T-cell (primary cell): ENCODE measurements around the gene UGGT2. TPM values are rescaled to one million over a fixed set of nuclear protein-coding genes. Genes with fewer than 3 reads are reported as not detected.

Experiments
- ATAC-seq, 4 experiments: fragments of 200-7000 bp in 3 of 4; fragments of 150-1000 bp in 1 of 4; cut with Tn5 transposase; replicated peaks in 1 of 4; 1 replicate in 3 of 4; 2 replicates in 1 of 4; pipeline ENCODE4 v1.10.0; 2021; ENCODE audit warnings: moderate library complexity in 3 of 4, mild to moderate bottlenecking in 2 of 4, moderate number of reproducible peaks in 1 of 4
- CTCF ChIA-PET, 2 donors: fragments of 300-600 bp; sonication (Branson Sonifier 250); formaldehyde crosslinking; loops; one replicate each; lab custom pipeline; 2022; ENCODE audit warnings: antibody characterized with exemption in 2 of 2; lab: Charles Lee
- POLR2A ChIA-PET, 2 donors: fragments of 300-600 bp; sonication (Branson Sonifier 250); formaldehyde crosslinking; loops; one replicate each; lab custom pipeline; 2022; ENCODE audit warnings: antibody characterized with exemption in 2 of 2; lab: Charles Lee
- DNase-seq, 35 experiments: peaks; one replicate each; pipeline versions ENCODE4 v3.0.0 to v3.0.0-alpha.2; 2013 to 2023
- H3K27ac ChIP-seq: one replicate; pipeline ENCODE4 v1.5.1; 2013; ENCODE audit warnings: low read length
- H3K27me3 ChIP-seq, 2 experiments: replicated peaks in 1 of 2; 1 replicate in 1 of 2; 2 replicates in 1 of 2; pipeline versions ENCODE4 v1.6.1 to v1.7.0; 2013; ENCODE audit warnings: low read length in 1 of 2, mixed read lengths in 1 of 2; ENCODE audit not compliant: control insufficient read depth in 2 of 2, insufficient read depth in 2 of 2; ENCODE audit errors: extremely low read depth in 1 of 2
- H3K36me3 ChIP-seq, 2 donors: 1 replicate in 1 of 2; 2 replicates in 1 of 2; pipeline versions ENCODE4 v1.6.1 to v1.7.0; 2013; ENCODE audit warnings: low read length in 1 of 2; ENCODE audit not compliant: control insufficient read depth in 2 of 2, insufficient read depth in 1 of 2; ENCODE audit errors: extremely low read depth in 1 of 2
- H3K4me1 ChIP-seq, 2 experiments: 1 replicate in 1 of 2; 2 replicates in 1 of 2; pipeline versions ENCODE4 v1.6.1 to v1.7.0; 2013; ENCODE audit warnings: low read length in 2 of 2, mixed read lengths in 1 of 2; ENCODE audit not compliant: insufficient read depth in 2 of 2, control insufficient read depth in 1 of 2; ENCODE audit errors: extremely low read depth in 1 of 2
- H3K4me3 ChIP-seq, 2 donors: 1 replicate in 1 of 2; 2 replicates in 1 of 2; pipeline versions ENCODE4 v1.5.1 to v1.7.0; 2013; ENCODE audit warnings: mild to moderate bottlenecking in 2 of 2, low read length in 1 of 2, moderate library complexity in 1 of 2; ENCODE audit not compliant: control insufficient read depth in 1 of 2; ENCODE audit errors: extremely low read depth in 1 of 2
- H3K9me3 ChIP-seq: 2 replicates; pipeline ENCODE4 v1.7.0; 2013
- H3K27ac Mint-ChIP-seq, 2 donors: one replicate each; pipeline ENCODE4 v1.8.0; 2020 to 2021; ENCODE audit warnings: mild to moderate bottlenecking in 2 of 2, mixed read lengths in 2 of 2
- H3K27me3 Mint-ChIP-seq, 2 donors: one replicate each; pipeline ENCODE4 v1.8.0; 2021 to 2022; ENCODE audit warnings: mixed read lengths in 2 of 2
- H3K36me3 Mint-ChIP-seq: one replicate; pipeline ENCODE4 v1.8.0; 2021; ENCODE audit warnings: mixed read lengths
- H3K4me1 Mint-ChIP-seq, 3 donors: one replicate each; pipeline ENCODE4 v1.8.0; 2020 to 2022; ENCODE audit warnings: mixed read lengths in 3 of 3, mild to moderate bottlenecking in 1 of 3
- H3K4me3 Mint-ChIP-seq, 3 donors: one replicate each; pipeline ENCODE4 v1.8.0; 2020 to 2022; ENCODE audit warnings: mild to moderate bottlenecking in 3 of 3, mixed read lengths in 3 of 3, moderate library complexity in 3 of 3
- H3K9me3 Mint-ChIP-seq, 3 donors: one replicate each; pipeline ENCODE4 v1.8.0; 2020 to 2022; ENCODE audit warnings: mixed read lengths in 3 of 3
- WGBS: methylation state at CpG from one replicate; pipeline ENCODE4 v1.1.5; 2013; ENCODE audit warnings: missing lambda C conversion rate; ENCODE audit not compliant: insufficient coverage; 5-methylcytosine and 5-hydroxymethylcytosine counted together
- total RNA-seq, 35 experiments: library from RNA in 6 of 35; stranded (reverse) in 6 of 35; fragments of 120-200 nt in 1 of 35; gene quantifications; one replicate each; pipeline versions ENCODE4 v1.2.1 to v1.2.4 and lab custom pipeline; 2013 to 2026

Gene UGGT2
- total RNA-seq, 5 donors from 2014 or later (not counting 1 experiment from before 2014, with no cell fraction given): 0.13 to 0.59 (median 0.42) TPM; not detected in 1

DNA sequence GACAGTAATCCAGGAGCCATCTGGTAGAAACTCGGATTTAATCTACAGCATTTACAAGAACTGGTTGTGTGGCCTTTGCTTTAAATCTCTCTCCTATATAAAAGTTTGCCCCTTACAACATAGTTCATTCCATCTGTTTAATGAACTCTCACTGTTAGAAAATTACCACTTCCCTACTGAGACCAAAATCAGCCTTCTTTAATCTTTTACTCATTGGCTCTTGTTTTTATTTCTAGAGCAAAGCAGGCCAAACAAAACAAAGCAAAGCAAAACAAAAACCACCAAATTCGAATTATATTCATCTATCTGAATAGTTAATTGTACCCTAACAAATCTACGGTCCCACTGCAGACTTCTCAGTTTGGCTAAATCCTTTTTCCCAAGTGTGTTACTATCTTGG is 127.0 kb downstream of the UGGT2 start:
- H3K4me3 Mint-ChIP-seq: no peak overlapping the region

DNA sequence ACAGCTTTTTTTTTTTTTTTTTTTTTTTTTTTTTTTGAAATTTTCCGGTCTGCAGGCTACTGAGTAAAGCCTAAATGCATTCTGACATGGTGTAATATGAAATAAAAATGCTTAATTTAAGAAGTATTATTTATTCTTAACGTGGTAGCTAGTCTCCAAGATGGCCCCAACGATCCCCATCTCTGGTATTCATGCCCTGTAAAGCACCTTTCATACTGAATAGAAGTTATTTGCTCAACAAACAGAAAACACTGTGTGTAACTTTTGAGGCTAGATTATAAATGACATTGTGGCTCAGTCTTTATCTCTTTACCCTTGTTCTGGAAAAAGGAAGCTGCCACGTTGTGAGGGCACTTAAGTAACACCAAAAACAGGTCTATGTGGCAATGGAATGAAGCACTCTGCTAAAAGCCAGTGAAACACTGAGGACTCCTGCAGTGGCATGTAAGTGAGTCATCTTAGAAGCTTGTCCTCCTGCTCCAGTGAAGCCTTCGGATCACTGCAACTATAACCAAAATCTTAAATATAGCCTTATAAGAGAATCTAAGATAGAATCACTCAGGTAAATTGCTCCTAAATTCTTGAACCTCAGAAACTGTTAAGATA is 128.7 kb downstream of the UGGT2 start:
- ChIA-PET POLR2A (no interaction called here), CTCF (no interaction called here)
- no peak for ATAC-seq
- Histone ChIP-seq H3K4me1 (no peaks in the 10 kb centered on the region), H3K27ac (no peak overlapping the region), H3K27me3 (no peaks in the 10 kb centered on the region), H3K9me3 (no peaks in the 10 kb centered on the region), H3K4me3 (no peak overlapping the region), H3K36me3 (no peaks in the 10 kb centered on the region)
- Mint-ChIP-seq H3K27ac (no peak overlapping the region), H3K36me3 (no peaks in the 10 kb centered on the region), H3K4me3 (no peak overlapping the region), H3K27me3 (no peaks in the 10 kb centered on the region), H3K4me1 (no peaks in the 10 kb centered on the region), H3K9me3 (peaks cover 2 to 5% (median 4%) of the 10 kb centered on the region in 3 donors)
- no peak for DNase-seq
- WGBS: 33% methylated on average over 1 of the region's 5 CpGs

More for the DNA sequence above, 127.0 kb downstream of the UGGT2 start:
- CTCF ChIA-PET: no interaction called here
- no peak overlapping the region for H3K27ac ChIP-seq
- H3K27me3 ChIP-seq: no peaks in the 10 kb centered on the region
- no peaks in the 10 kb centered on the region for H3K4me1 ChIP-seq
- Mint-ChIP-seq H3K9me3 (peaks cover 9 to 16% (median 16%) of the 10 kb centered on the region in 3 donors), H3K36me3 (no peaks in the 10 kb centered on the region), H3K4me1 (no peaks in the 10 kb centered on the region), H3K27ac (no peak overlapping the region), H3K27me3 (no peaks in the 10 kb centered on the region)
- ATAC-seq (no peak), DNase-seq (no peak)
- H3K4me3 ChIP-seq: no peak overlapping the region
- WGBS: 44% methylated on average over 2 of the region's 3 CpGs
- no peaks in the 10 kb centered on the region for H3K36me3 ChIP-seq
- no peaks in the 10 kb centered on the region for H3K9me3 ChIP-seq
- POLR2A ChIA-PET: interaction anchor here in 1 of 2 donors (0.6 kb wide), 1 partner anchor 850 kb away, joined by 4 read pairs; no protein-coding TSS in a partner anchor

DNA sequence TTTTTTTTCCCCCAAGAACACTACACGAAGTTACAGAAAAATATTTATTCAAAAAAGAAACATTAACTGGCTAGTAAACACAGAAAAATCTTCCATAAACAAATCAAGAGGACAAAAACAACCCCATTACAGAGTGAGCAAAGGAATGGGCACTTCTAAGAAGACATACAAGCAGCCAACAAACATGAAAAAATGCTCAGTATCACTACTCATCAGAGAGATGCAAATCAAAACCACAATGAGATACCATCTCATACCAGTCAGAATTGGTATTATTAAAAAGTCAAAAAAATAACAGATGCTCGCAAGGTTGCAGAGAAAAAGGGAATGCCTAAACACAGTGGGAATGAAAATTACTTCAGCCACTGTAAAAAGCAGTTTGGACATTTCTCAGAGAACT is 131.7 kb downstream of the UGGT2 start:
- no peak overlapping the region for H3K27ac Mint-ChIP-seq

DNA sequence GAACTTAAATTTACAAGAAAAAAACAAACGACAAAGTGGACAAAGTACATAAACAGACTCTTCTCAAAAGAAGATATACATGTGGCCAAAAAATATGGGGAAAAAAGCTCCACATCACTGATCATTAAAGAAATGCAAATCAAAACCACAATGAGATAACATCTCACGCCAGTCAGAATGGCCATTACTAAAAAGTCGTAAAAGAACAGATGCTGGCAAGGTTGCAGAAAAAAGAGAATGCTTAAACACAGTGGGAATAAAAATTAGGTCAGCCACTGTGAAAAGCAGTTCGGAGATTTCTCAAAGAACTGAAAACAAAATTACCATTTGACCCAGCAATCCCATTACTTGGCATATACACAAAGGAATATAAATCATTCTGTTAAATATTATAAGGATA is 132.7 kb downstream of the UGGT2 start:
- ChIA-PET POLR2A (no interaction called here), CTCF (no interaction called here)
- no peaks in the 10 kb centered on the region for H3K4me1 ChIP-seq
- Mint-ChIP-seq H3K27ac (no peak overlapping the region), H3K36me3 (no peaks in the 10 kb centered on the region), H3K4me3 (no peak overlapping the region), H3K4me1 (no peaks in the 10 kb centered on the region), H3K9me3 (peaks cover 0 to 7% (median 0%) of the 10 kb centered on the region in 3 donors), H3K27me3 (no peaks in the 10 kb centered on the region)
- no peak overlapping the region for H3K4me3 ChIP-seq
- ATAC-seq (no peak), DNase-seq (no peak)
- no peaks in the 10 kb centered on the region for H3K36me3 ChIP-seq
- no peaks in the 10 kb centered on the region for H3K9me3 ChIP-seq
- H3K27ac ChIP-seq: no peak overlapping the region
- WGBS: 60% methylated on average over 1 of the region's 4 CpGs
- no peaks in the 10 kb centered on the region for H3K27me3 ChIP-seq

More for the DNA sequence above, 131.7 kb downstream of the UGGT2 start:
- no peaks in the 10 kb centered on the region for H3K9me3 ChIP-seq
- no peak for DNase-seq
- ChIA-PET CTCF (no interaction called here), POLR2A (no interaction called here)
- no peaks in the 10 kb centered on the region for H3K4me1 ChIP-seq
- H3K27ac ChIP-seq: no peak overlapping the region
- 80% methylated on average over 1 of the region's 2 CpGs for WGBS
- H3K9me3 Mint-ChIP-seq: peaks cover 0 to 7% (median 0%) of the 10 kb centered on the region in 3 donors
- no peaks in the 10 kb centered on the region for H3K27me3 Mint-ChIP-seq
- H3K36me3 Mint-ChIP-seq: no peaks in the 10 kb centered on the region
- no peak overlapping the region for H3K4me3 ChIP-seq
- ATAC-seq: no peak
- no peak overlapping the region for H3K4me3 Mint-ChIP-seq
- H3K4me1 Mint-ChIP-seq: no peaks in the 10 kb centered on the region
- H3K27me3 ChIP-seq: no peaks in the 10 kb centered on the region
- H3K36me3 ChIP-seq: no peaks in the 10 kb centered on the region

DNA sequence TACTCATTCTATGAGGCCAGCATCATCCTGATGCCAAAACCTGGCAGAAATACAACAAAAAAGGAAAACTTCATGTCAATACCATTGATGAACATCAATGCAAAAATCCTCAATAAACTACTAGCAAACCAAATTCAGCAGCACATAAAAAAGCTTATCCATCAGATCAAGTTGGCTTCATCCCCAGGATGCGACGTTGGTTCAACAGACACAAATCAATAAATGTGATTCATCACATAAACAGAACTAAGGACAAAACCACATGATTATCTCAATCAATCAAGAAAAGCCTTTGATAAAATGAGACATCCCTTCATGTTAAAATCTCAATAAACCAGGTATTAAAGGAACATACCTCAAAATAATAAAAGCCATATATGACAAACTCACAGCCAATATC is 134.3 kb downstream of the UGGT2 start:
- Histone ChIP-seq H3K4me1 (no peaks in the 10 kb centered on the region), H3K27ac (no peak overlapping the region), H3K9me3 (no peaks in the 10 kb centered on the region), H3K4me3 (no peak overlapping the region), H3K36me3 (no peaks in the 10 kb centered on the region), H3K27me3 (no peaks in the 10 kb centered on the region)
- ATAC-seq (no peak), DNase-seq (no peak)
- POLR2A ChIA-PET: no interaction called here
- Mint-ChIP-seq H3K4me3 (no peak overlapping the region), H3K27ac (no peak overlapping the region), H3K27me3 (no peaks in the 10 kb centered on the region), H3K36me3 (no peaks in the 10 kb centered on the region), H3K9me3 (peaks cover 0 to 7% (median 0%) of the 10 kb centered on the region in 3 donors), H3K4me1 (no peaks in the 10 kb centered on the region)
- CTCF ChIA-PET: no interaction called here
- 85% methylated on average over 2 of the region's 2 CpGs for WGBS

DNA sequence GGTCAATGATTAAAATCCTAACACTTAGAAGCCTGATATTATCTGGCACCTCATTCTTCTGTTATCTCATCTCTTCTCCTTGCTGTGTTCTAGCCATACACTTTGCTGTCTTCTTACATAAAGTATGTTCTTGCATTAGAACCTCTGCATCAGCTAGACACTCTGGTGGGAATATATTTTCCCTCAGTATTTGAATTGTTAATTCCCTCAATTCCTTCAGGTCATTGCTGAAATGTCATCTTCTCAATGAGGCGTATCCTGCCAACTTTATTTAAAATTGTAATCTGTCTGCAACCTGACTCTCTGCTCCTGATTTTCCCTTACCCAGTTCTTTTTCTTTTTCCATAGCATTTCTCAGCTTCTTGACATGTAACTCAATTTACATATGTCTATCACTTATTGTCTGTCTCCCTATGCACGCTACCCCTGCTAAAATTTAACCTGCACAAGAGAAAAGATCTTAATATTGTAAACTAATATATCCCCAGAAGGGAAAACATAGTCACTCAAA is 138.2 kb downstream of the UGGT2 start:
- Histone ChIP-seq H3K27me3 (no peaks in the 10 kb centered on the region), H3K27ac (no peak overlapping the region), H3K36me3 (no peaks in the 10 kb centered on the region), H3K9me3 (no peaks in the 10 kb centered on the region), H3K4me1 (no peaks in the 10 kb centered on the region), H3K4me3 (no peak overlapping the region)
- peaks cover 2 to 10% (median 10%) of the 10 kb centered on the region in 3 donors for H3K9me3 Mint-ChIP-seq
- POLR2A ChIA-PET: no interaction called here
- H3K4me3 Mint-ChIP-seq: no peak overlapping the region
- no peaks in the 10 kb centered on the region for H3K36me3 Mint-ChIP-seq
- no peak for DNase-seq
- H3K4me1 Mint-ChIP-seq: no peaks in the 10 kb centered on the region
- no peaks in the 10 kb centered on the region for H3K27me3 Mint-ChIP-seq
- no peak overlapping the region for H3K27ac Mint-ChIP-seq
- WGBS: 100% methylated on average over 1 of the region's 2 CpGs
- no peak for ATAC-seq
- CTCF ChIA-PET: interaction anchor here in 1 of 2 donors (0.6 kb wide), 1 partner anchor 724 kb away, joined by 3 read pairs; no protein-coding TSS in a partner anchor
